ENCODE results near the gene STX4.

Gene STX4

GRCh38 chr16:31073970-31074813, 40.8 kb downstream of the STX4 start, which contains the start of the genes ZNF646 and ZNF668:
Gene ZNF646 (plus strand): TSS chr16:31074422. CDS start chr16:31076325, 1,903 bp downstream.
Gene ZNF668 (minus strand): TSS chr16:31074240. CDS start chr16:31064459, 9,781 bp downstream.
- peak; percentile 97 for FAIRE-seq
- peak; percentile 87; the same call in 1 of the 2 replicates for TF ChIP-seq POU2F2 (IDR thresholded peaks at IDR 0.05; ENCODE audit: low read depth, low read length)
- peak; percentile 91 for TF ChIP-seq POLR2AphosphoS5 (IDR thresholded peaks at IDR 0.05; ENCODE audit: low read depth, low read length)
- peak; percentile 92 for TF ChIP-seq POLR2A (IDR thresholded peaks at IDR 0.05; ENCODE audit: low read depth, low read length)
- peak; percentile 83; the same call in 1 of the 2 replicates for TF ChIP-seq TAF1 (IDR thresholded peaks at IDR 0.05; ENCODE audit: low read depth, low read length)
- TF ChIP-seq PAX5 (IDR thresholded peaks at IDR 0.05; ENCODE audit: insufficient read depth, low read length, severe bottlenecking) = no peak
- peak; percentile 84 for TF ChIP-seq SPI1 (IDR thresholded peaks at IDR 0.05; ENCODE audit: low read depth, low read length)
- peak; percentile 94 for DNase-seq (ENCODE audit: insufficient read length, low spot score)

- TF ChIP-seq TAF1 (IDR thresholded peaks at IDR 0.05; ENCODE audit: low read depth, low read length) (no peak; the same call in 1 of the 2 replicates), SPI1 (IDR thresholded peaks at IDR 0.05; ENCODE audit: low read depth, low read length) (no peak), POLR2A (IDR thresholded peaks at IDR 0.05; ENCODE audit: low read depth, low read length) (no peak; the same call in 1 of the 2 replicates), POLR2AphosphoS5 (IDR thresholded peaks at IDR 0.05; ENCODE audit: low read depth, low read length) (no peak), PAX5 (IDR thresholded peaks at IDR 0.05; ENCODE audit: insufficient read depth, low read length, severe bottlenecking) (no peak), POU2F2 (IDR thresholded peaks at IDR 0.05; ENCODE audit: low read depth, low read length) (no peak)
- DNase-seq (ENCODE audit: insufficient read length, low spot score) = no peak
- FAIRE-seq = no peak
Measured at GRCh38 chr16:31074814-31075183, 41.4 kb downstream of the STX4 start.

- FAIRE-seq (no peak), DNase-seq (ENCODE audit: insufficient read length, low spot score) (no peak)
- TF ChIP-seq PAX5 (IDR thresholded peaks at IDR 0.05; ENCODE audit: insufficient read depth, low read length, severe bottlenecking) = no peak
- no peak for TF ChIP-seq TAF1 (IDR thresholded peaks at IDR 0.05; ENCODE audit: low read depth, low read length)
- TF ChIP-seq POLR2AphosphoS5 (IDR thresholded peaks at IDR 0.05; ENCODE audit: low read depth, low read length) = no peak
- no peak for TF ChIP-seq SPI1 (IDR thresholded peaks at IDR 0.05; ENCODE audit: low read depth, low read length)
- no peak for TF ChIP-seq POLR2A (IDR thresholded peaks at IDR 0.05; ENCODE audit: low read depth, low read length)
- TF ChIP-seq POU2F2 (IDR thresholded peaks at IDR 0.05; ENCODE audit: low read depth, low read length) = no peak
Measured at GRCh38 chr16:31076319-31076718, 43.0 kb downstream of the STX4 start.

GRCh38 chr16:31077024-31077423, 43.7 kb downstream of the STX4 start:
- DNase-seq (ENCODE audit: insufficient read length, low spot score) = no peak
- TF ChIP-seq SPI1 (IDR thresholded peaks at IDR 0.05; ENCODE audit: low read depth, low read length) (no peak), PAX5 (IDR thresholded peaks at IDR 0.05; ENCODE audit: insufficient read depth, low read length, severe bottlenecking) (no peak), POLR2A (IDR thresholded peaks at IDR 0.05; ENCODE audit: low read depth, low read length) (no peak), TAF1 (IDR thresholded peaks at IDR 0.05; ENCODE audit: low read depth, low read length) (no peak), POLR2AphosphoS5 (IDR thresholded peaks at IDR 0.05; ENCODE audit: low read depth, low read length) (no peak), POU2F2 (IDR thresholded peaks at IDR 0.05; ENCODE audit: low read depth, low read length) (no peak)
- FAIRE-seq = no peak

- FAIRE-seq (no peak), DNase-seq (ENCODE audit: insufficient read length, low spot score) (no peak)
- TF ChIP-seq POLR2AphosphoS5 (IDR thresholded peaks at IDR 0.05; ENCODE audit: low read depth, low read length) = no peak
- no peak for TF ChIP-seq POU2F2 (IDR thresholded peaks at IDR 0.05; ENCODE audit: low read depth, low read length)
- no peak for TF ChIP-seq PAX5 (IDR thresholded peaks at IDR 0.05; ENCODE audit: insufficient read depth, low read length, severe bottlenecking)
- no peak for TF ChIP-seq POLR2A (IDR thresholded peaks at IDR 0.05; ENCODE audit: low read depth, low read length)
- TF ChIP-seq SPI1 (IDR thresholded peaks at IDR 0.05; ENCODE audit: low read depth, low read length) = no peak
- TF ChIP-seq TAF1 (IDR thresholded peaks at IDR 0.05; ENCODE audit: low read depth, low read length) = no peak
Measured at GRCh38 chr16:31077592-31078396, 44.4 kb downstream of the STX4 start.

GRCh38 chr16:31078597-31079341, 45.4 kb downstream of the STX4 start:
- FAIRE-seq (no peak), DNase-seq (ENCODE audit: insufficient read length, low spot score) (no peak)
- TF ChIP-seq TAF1 (IDR thresholded peaks at IDR 0.05; ENCODE audit: low read depth, low read length) (no peak), POU2F2 (IDR thresholded peaks at IDR 0.05; ENCODE audit: low read depth, low read length) (no peak), POLR2AphosphoS5 (IDR thresholded peaks at IDR 0.05; ENCODE audit: low read depth, low read length) (no peak), PAX5 (IDR thresholded peaks at IDR 0.05; ENCODE audit: insufficient read depth, low read length, severe bottlenecking) (no peak), POLR2A (IDR thresholded peaks at IDR 0.05; ENCODE audit: low read depth, low read length) (no peak), SPI1 (IDR thresholded peaks at IDR 0.05; ENCODE audit: low read depth, low read length) (no peak)

GRCh38 chr16:31079342-31079944, 46.1 kb downstream of the STX4 start:
- TF ChIP-seq POLR2AphosphoS5 (IDR thresholded peaks at IDR 0.05; ENCODE audit: low read depth, low read length) (no peak), SPI1 (IDR thresholded peaks at IDR 0.05; ENCODE audit: low read depth, low read length) (no peak), PAX5 (IDR thresholded peaks at IDR 0.05; ENCODE audit: insufficient read depth, low read length, severe bottlenecking) (no peak), POU2F2 (IDR thresholded peaks at IDR 0.05; ENCODE audit: low read depth, low read length) (no peak), POLR2A (IDR thresholded peaks at IDR 0.05; ENCODE audit: low read depth, low read length) (no peak), TAF1 (IDR thresholded peaks at IDR 0.05; ENCODE audit: low read depth, low read length) (no peak)
- no peak for DNase-seq (ENCODE audit: insufficient read length, low spot score)
- FAIRE-seq = no peak

- no peak for FAIRE-seq
- no peak for DNase-seq (ENCODE audit: insufficient read length, low spot score)
- TF ChIP-seq POLR2AphosphoS5 (IDR thresholded peaks at IDR 0.05; ENCODE audit: low read depth, low read length) (no peak), POLR2A (IDR thresholded peaks at IDR 0.05; ENCODE audit: low read depth, low read length) (no peak), TAF1 (IDR thresholded peaks at IDR 0.05; ENCODE audit: low read depth, low read length) (no peak), PAX5 (IDR thresholded peaks at IDR 0.05; ENCODE audit: insufficient read depth, low read length, severe bottlenecking) (no peak), SPI1 (IDR thresholded peaks at IDR 0.05; ENCODE audit: low read depth, low read length) (no peak), POU2F2 (IDR thresholded peaks at IDR 0.05; ENCODE audit: low read depth, low read length) (no peak)
Measured at GRCh38 chr16:31080035-31080629, 46.8 kb downstream of the STX4 start.
